ENCODE data around the gene FBXO28. TPM values are rescaled to one million over a fixed set of nuclear protein-coding genes. Genes with fewer than 3 reads are reported as not detected.

Gene FBXO28
- total and polyA plus RNA-seq, 5 donors from 2014 or later, result 13.0 to 32.5 (median 16.2) TPM

DNA sequence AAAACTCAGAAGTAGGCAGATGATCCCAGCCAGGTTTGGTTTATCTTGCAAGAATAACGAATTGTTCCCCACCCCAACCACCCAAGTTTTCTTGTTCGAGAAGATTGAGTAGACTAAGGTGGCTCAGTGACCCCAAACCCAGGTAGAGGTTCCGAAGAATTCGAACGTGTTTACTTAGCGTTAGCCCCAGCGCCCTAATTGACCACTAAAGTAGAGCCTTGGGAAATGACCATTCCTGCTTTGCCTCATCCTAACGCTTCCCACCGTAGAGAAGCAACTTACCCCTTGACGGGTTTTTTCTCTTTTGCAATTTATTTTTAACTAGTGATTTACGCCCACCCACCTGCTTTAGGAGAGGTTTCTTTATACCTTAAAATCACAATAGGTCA lies 870 bp downstream of the FBXO28 start:
- Histone ChIP-seq H3K9me3 (ENCODE audit: control insufficient read depth in 2 of 2, low read length in 2 of 2) (no peaks in the 10 kb centered on the region), H3K27ac (ENCODE audit: insufficient read depth, low read length, poor library complexity, severe bottlenecking) (peak overlapping the region; percentile 93), H3K4me3 (ENCODE audit: low read depth, low read length) (peak overlapping the region; percentile 75), H3K36me3 (ENCODE audit: control insufficient read depth, insufficient read depth, low read length) (peaks cover 12% of the 10 kb centered on the region), H3K27me3 (ENCODE audit: control insufficient read depth, insufficient read depth, low read length) (peaks cover 2% of the 10 kb centered on the region), H3K4me1 (ENCODE audit: control insufficient read depth, insufficient read depth, low read length, poor library complexity, severe bottlenecking) (peaks cover 32% of the 10 kb centered on the region)
- H3K9me3 Mint-ChIP-seq, result no peaks in the 10 kb centered on the region
- H3K27ac Mint-ChIP-seq, result peak overlapping the region; percentile 84 to 98 (median 91)
- ATAC-seq (ENCODE audit: low read depth in 2 of 2) (no peak), DNase-seq (peak in 1 of 3 donors; percentile 22)
- H3K36me3 Mint-ChIP-seq, result peaks cover 4% of the 10 kb centered on the region
- peak overlapping the region; percentile 79 to 98 (median 94) for H3K4me3 Mint-ChIP-seq
- peaks cover 18 to 44% (median 35%) of the 10 kb centered on the region in 4 donors for H3K4me1 Mint-ChIP-seq
- H3K27me3 Mint-ChIP-seq, result peaks cover 15% of the 10 kb centered on the region

DNA sequence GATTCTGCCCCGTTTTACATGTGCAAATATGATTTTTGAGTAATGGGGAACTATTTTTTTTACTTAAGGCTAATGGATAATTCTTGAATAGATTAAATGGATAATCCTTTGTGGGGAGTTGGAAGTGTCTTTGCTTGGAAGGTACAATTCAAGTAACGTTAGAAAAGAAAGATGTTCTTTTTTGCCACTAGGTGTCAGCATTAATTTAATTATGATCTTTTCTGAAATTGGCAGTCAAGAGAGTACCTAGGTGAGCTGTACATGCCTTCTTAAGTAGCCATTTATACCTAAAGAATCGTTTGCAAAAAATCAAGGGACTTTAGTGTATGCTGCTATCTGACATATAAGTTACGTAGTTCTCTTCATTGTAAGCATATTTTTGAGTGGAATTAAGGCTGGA lies 2.2 kb downstream of the FBXO28 start:
- ATAC-seq (ENCODE audit: low read depth in 2 of 2) (peak; percentile 32 to 41), DNase-seq (peak in 2 of 3 donors; percentile 69 to 79)
- Mint-ChIP-seq H3K4me1 (peaks cover 22 to 53% (median 40%) of the 10 kb centered on the region in 4 donors), H3K27ac (peak overlapping the region; percentile 28 to 91 (median 63)), H3K4me3 (peak overlapping the region; percentile 73 to 92 (median 84)), H3K9me3 (no peaks in the 10 kb centered on the region), H3K27me3 (peaks cover 11% of the 10 kb centered on the region), H3K36me3 (peaks cover 7% of the 10 kb centered on the region)
- peaks cover 13% of the 10 kb centered on the region for H3K36me3 ChIP-seq (ENCODE audit: control insufficient read depth, insufficient read depth, low read length)
- H3K4me1 ChIP-seq (ENCODE audit: control insufficient read depth, insufficient read depth, low read length, poor library complexity, severe bottlenecking), result peaks cover 32% of the 10 kb centered on the region
- peak overlapping the region; percentile 93 for H3K27ac ChIP-seq (ENCODE audit: insufficient read depth, low read length, poor library complexity, severe bottlenecking)
- no peaks in the 10 kb centered on the region for H3K9me3 ChIP-seq (ENCODE audit: control insufficient read depth in 2 of 2, low read length in 2 of 2)
- no peaks in the 10 kb centered on the region for H3K27me3 ChIP-seq (ENCODE audit: control insufficient read depth, insufficient read depth, low read length)
- peak overlapping the region; percentile 75 for H3K4me3 ChIP-seq (ENCODE audit: low read depth, low read length)

GRCh38 chr1:224118688-224119087 lies 4.8 kb downstream of the FBXO28 start:
- H3K27me3 ChIP-seq (ENCODE audit: control insufficient read depth, insufficient read depth, low read length), result no peaks in the 10 kb centered on the region
- H3K9me3 ChIP-seq (ENCODE audit: control insufficient read depth in 2 of 2, low read length in 2 of 2), result no peaks in the 10 kb centered on the region
- peaks cover 16% of the 10 kb centered on the region for H3K36me3 ChIP-seq (ENCODE audit: control insufficient read depth, insufficient read depth, low read length)
- peaks cover 2% of the 10 kb centered on the region for H3K27me3 Mint-ChIP-seq
- DNase-seq (no peak), ATAC-seq (ENCODE audit: low read depth in 2 of 2) (no peak)
- H3K4me3 Mint-ChIP-seq, result no peak overlapping the region
- peaks cover 28% of the 10 kb centered on the region for H3K4me1 ChIP-seq (ENCODE audit: control insufficient read depth, insufficient read depth, low read length, poor library complexity, severe bottlenecking)
- peak overlapping the region; percentile 33 for H3K27ac ChIP-seq (ENCODE audit: insufficient read depth, low read length, poor library complexity, severe bottlenecking)
- no peak overlapping the region for H3K27ac Mint-ChIP-seq
- H3K4me3 ChIP-seq (ENCODE audit: low read depth, low read length), result no peak overlapping the region
- no peaks in the 10 kb centered on the region for H3K9me3 Mint-ChIP-seq
- H3K4me1 Mint-ChIP-seq, result peaks cover 17 to 66% (median 43%) of the 10 kb centered on the region in 4 donors
- peaks cover 7% of the 10 kb centered on the region for H3K36me3 Mint-ChIP-seq

- Histone ChIP-seq H3K9me3 (ENCODE audit: control insufficient read depth in 2 of 2, low read length in 2 of 2) (no peaks in the 10 kb centered on the region), H3K4me1 (ENCODE audit: control insufficient read depth, insufficient read depth, low read length, poor library complexity, severe bottlenecking) (peaks cover 5% of the 10 kb centered on the region), H3K36me3 (ENCODE audit: control insufficient read depth, insufficient read depth, low read length) (peaks cover 26% of the 10 kb centered on the region), H3K27ac (ENCODE audit: insufficient read depth, low read length, poor library complexity, severe bottlenecking) (no peak overlapping the region), H3K4me3 (ENCODE audit: low read depth, low read length) (no peak overlapping the region), H3K27me3 (ENCODE audit: control insufficient read depth, insufficient read depth, low read length) (no peaks in the 10 kb centered on the region)
- Mint-ChIP-seq H3K4me3 (no peak overlapping the region), H3K4me1 (peaks cover 15 to 67% (median 40%) of the 10 kb centered on the region in 4 donors), H3K36me3 (peaks cover 10% of the 10 kb centered on the region), H3K9me3 (no peaks in the 10 kb centered on the region), H3K27me3 (no peaks in the 10 kb centered on the region), H3K27ac (no peak overlapping the region)
- ATAC-seq (ENCODE audit: low read depth in 2 of 2), result no peak
- DNase-seq, result no peak
Observed at GRCh38 chr1:224123136-224123535, 9.2 kb downstream of the FBXO28 start.

DNA sequence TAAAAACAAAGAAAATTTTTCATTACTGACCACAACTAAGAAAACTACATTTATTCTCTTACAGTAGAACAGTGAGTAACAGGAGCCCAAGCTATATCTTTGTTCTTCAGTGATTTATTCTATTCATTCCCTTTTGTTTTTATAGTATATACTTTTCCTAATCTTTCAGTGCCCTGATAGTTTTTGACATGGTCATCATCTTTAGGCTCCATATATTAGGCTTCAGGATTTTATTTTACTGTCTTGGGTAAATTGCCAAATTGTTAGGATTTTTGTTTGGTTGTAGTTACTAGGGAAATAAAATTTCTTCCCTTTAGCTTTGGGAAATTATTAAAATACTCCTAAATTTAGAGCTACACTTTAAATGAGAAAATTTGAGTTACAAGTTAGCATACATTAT lies 10.3 kb downstream of the FBXO28 start:
- H3K4me3 Mint-ChIP-seq, result no peak overlapping the region
- peaks cover 15 to 62% (median 36%) of the 10 kb centered on the region in 4 donors for H3K4me1 Mint-ChIP-seq
- no peak for ATAC-seq (ENCODE audit: low read depth in 2 of 2)
- no peak overlapping the region for H3K27ac ChIP-seq (ENCODE audit: insufficient read depth, low read length, poor library complexity, severe bottlenecking)
- peak overlapping the region in 1 of 3 donors; percentile 36 for H3K27ac Mint-ChIP-seq
- no peaks in the 10 kb centered on the region for H3K9me3 Mint-ChIP-seq
- peaks cover 5% of the 10 kb centered on the region for H3K4me1 ChIP-seq (ENCODE audit: control insufficient read depth, insufficient read depth, low read length, poor library complexity, severe bottlenecking)
- no peaks in the 10 kb centered on the region for H3K27me3 ChIP-seq (ENCODE audit: control insufficient read depth, insufficient read depth, low read length)
- peaks cover 19% of the 10 kb centered on the region for H3K36me3 ChIP-seq (ENCODE audit: control insufficient read depth, insufficient read depth, low read length)
- DNase-seq, result no peak
- peaks cover 10% of the 10 kb centered on the region for H3K36me3 Mint-ChIP-seq
- H3K27me3 Mint-ChIP-seq, result no peaks in the 10 kb centered on the region
- H3K4me3 ChIP-seq (ENCODE audit: low read depth, low read length), result no peak overlapping the region
- H3K9me3 ChIP-seq (ENCODE audit: control insufficient read depth in 2 of 2, low read length in 2 of 2), result no peaks in the 10 kb centered on the region

DNA sequence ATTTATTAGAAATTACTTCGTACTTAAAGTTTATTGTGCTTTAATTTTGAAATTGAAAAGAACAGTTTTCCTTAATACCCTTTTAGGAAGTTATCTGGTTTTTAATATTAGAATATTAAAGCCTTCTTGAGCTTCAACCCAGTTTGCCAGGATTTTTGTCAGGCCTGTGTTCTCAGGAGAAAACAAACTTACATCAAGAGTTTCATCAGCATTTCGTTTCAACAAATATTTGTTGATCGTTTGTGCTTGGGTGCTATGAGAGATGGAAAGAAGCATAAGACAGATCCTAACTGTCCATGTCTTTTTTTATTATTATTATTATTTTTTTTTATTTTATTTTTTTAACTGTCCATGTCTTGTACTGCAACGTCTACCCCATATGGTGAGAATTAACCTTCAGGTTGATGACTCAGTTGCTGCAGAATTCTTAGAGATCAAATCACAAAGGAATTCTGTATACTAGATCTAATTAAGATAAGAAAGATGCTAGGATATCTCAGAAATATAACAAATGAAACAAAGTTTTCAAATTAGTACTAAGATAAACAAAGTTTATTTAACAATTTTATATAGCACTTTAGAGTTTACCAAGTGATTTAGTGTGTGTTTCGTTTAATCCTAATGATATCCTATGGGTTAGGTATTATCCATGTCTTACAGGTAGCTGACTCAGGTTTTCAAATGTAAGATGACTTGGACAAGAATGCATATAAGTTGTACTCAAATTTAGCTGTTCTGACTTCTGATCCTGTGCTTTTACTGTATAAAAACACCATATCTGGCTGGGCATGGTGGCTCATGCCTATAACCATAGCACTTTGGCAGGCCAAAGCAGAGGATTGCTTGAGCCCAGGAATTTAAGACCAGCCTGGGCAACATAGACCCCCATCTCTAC lies 14.3 kb downstream of the FBXO28 start:
- no peaks in the 10 kb centered on the region for H3K9me3 Mint-ChIP-seq
- H3K4me3 Mint-ChIP-seq, result no peak overlapping the region
- no peak for DNase-seq
- Histone ChIP-seq H3K27ac (ENCODE audit: insufficient read depth, low read length, poor library complexity, severe bottlenecking) (no peak overlapping the region), H3K36me3 (ENCODE audit: control insufficient read depth, insufficient read depth, low read length) (peaks cover 40% of the 10 kb centered on the region), H3K4me1 (ENCODE audit: control insufficient read depth, insufficient read depth, low read length, poor library complexity, severe bottlenecking) (peaks cover 3% of the 10 kb centered on the region), H3K27me3 (ENCODE audit: control insufficient read depth, insufficient read depth, low read length) (no peaks in the 10 kb centered on the region), H3K4me3 (ENCODE audit: low read depth, low read length) (no peak overlapping the region), H3K9me3 (ENCODE audit: control insufficient read depth in 2 of 2, low read length in 2 of 2) (no peaks in the 10 kb centered on the region)
- H3K27ac Mint-ChIP-seq, result peak overlapping the region in 1 of 3 donors; percentile 20
- H3K27me3 Mint-ChIP-seq, result no peaks in the 10 kb centered on the region
- peaks cover 28% of the 10 kb centered on the region for H3K36me3 Mint-ChIP-seq
- H3K4me1 Mint-ChIP-seq, result peaks cover 13 to 36% (median 25%) of the 10 kb centered on the region in 4 donors
- ATAC-seq (ENCODE audit: low read depth in 2 of 2), result no peak

- Histone ChIP-seq H3K4me1 (ENCODE audit: control insufficient read depth, insufficient read depth, low read length, poor library complexity, severe bottlenecking) (no peaks in the 10 kb centered on the region), H3K27me3 (ENCODE audit: control insufficient read depth, insufficient read depth, low read length) (no peaks in the 10 kb centered on the region), H3K36me3 (ENCODE audit: control insufficient read depth, insufficient read depth, low read length) (peaks cover 59% of the 10 kb centered on the region), H3K27ac (ENCODE audit: insufficient read depth, low read length, poor library complexity, severe bottlenecking) (no peak overlapping the region), H3K4me3 (ENCODE audit: low read depth, low read length) (no peak overlapping the region), H3K9me3 (ENCODE audit: control insufficient read depth in 2 of 2, low read length in 2 of 2) (no peaks in the 10 kb centered on the region)
- ATAC-seq (ENCODE audit: low read depth in 2 of 2), result no peak
- Mint-ChIP-seq H3K36me3 (peaks cover 28% of the 10 kb centered on the region), H3K9me3 (no peaks in the 10 kb centered on the region), H3K4me3 (no peak overlapping the region), H3K4me1 (peaks cover 7 to 15% (median 11%) of the 10 kb centered on the region in 4 donors), H3K27ac (no peak overlapping the region), H3K27me3 (no peaks in the 10 kb centered on the region)
- DNase-seq, result no peak
Observed at GRCh38 chr1:224131253-224131652, 17.3 kb downstream of the FBXO28 start.

Measured in CD4-positive, CD25-positive, alpha-beta regulatory T cell (primary cell).